ENCODE measurements around the gene ENTHD1.

The ENTHD1 gene

DNA sequence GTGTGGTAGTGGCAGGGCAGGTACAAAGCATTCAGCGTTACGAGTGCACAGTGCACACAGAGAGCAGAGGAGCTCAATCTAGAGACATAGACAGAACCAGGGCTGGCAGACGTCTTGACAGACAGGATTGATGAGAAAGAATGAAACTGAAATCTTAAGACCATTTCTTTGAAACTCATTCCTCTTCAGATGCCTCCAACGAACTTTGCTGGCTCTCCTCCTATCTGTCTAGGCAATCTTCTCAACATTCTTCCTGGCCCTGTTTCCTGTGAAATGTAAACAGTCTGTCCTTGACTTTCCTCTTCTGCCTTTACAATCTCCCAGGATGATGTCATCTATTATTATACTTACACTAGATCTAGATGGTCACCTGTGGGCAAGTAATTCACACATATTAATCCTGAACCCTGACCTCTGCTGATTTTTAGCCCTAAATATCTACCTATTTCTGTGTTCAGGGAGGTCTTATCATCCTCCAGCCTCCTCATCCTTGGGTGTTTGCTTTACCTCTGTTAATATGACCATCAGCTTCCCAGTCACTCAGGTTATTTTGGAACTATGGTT is 119.5 kb downstream of the ENTHD1 start:
- peak overlapping the region; percentile 54; the same call in 1 of the 2 replicates for H3K27ac ChIP-seq
- TF ChIP-seq ZFX (IDR thresholded peaks at IDR 0.05), result no peak
- TF ChIP-seq, protein P1, sequence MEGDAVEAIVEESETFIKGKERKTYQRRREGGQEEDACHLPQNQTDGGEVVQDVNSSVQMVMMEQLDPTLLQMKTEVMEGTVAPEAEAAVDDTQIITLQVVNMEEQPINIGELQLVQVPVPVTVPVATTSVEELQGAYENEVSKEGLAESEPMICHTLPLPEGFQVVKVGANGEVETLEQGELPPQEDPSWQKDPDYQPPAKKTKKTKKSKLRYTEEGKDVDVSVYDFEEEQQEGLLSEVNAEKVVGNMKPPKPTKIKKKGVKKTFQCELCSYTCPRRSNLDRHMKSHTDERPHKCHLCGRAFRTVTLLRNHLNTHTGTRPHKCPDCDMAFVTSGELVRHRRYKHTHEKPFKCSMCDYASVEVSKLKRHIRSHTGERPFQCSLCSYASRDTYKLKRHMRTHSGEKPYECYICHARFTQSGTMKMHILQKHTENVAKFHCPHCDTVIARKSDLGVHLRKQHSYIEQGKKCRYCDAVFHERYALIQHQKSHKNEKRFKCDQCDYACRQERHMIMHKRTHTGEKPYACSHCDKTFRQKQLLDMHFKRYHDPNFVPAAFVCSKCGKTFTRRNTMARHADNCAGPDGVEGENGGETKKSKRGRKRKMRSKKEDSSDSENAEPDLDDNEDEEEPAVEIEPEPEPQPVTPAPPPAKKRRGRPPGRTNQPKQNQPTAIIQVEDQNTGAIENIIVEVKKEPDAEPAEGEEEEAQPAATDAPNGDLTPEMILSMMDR (conservative IDR thresholded peaks at IDR 0.05), result no peak

GRCh38 chr22:39773503-39773902 is 120.1 kb downstream of the ENTHD1 start:
- TF ChIP-seq, protein P1 (conservative IDR thresholded peaks at IDR 0.05), result no peak
- no peak for TF ChIP-seq ZFX (IDR thresholded peaks at IDR 0.05)
- H3K27ac ChIP-seq, result peak overlapping the region; percentile 54; the same call in 1 of the 2 replicates

- no peak overlapping the region for H3K27ac ChIP-seq
- TF ChIP-seq ZFX (IDR thresholded peaks at IDR 0.05), result no peak
- TF ChIP-seq, protein P1 (conservative IDR thresholded peaks at IDR 0.05), result no peak
These were observed 122.1 kb downstream of the ENTHD1 start for GRCh38 chr22:39771486-39771885.

- no peak for TF ChIP-seq ZFX (IDR thresholded peaks at IDR 0.05)
- TF ChIP-seq, protein P1 (conservative IDR thresholded peaks at IDR 0.05), result no peak
- no peak overlapping the region for H3K27ac ChIP-seq
These were observed 127.9 kb downstream of the ENTHD1 start for GRCh38 chr22:39765661-39766060.

DNA sequence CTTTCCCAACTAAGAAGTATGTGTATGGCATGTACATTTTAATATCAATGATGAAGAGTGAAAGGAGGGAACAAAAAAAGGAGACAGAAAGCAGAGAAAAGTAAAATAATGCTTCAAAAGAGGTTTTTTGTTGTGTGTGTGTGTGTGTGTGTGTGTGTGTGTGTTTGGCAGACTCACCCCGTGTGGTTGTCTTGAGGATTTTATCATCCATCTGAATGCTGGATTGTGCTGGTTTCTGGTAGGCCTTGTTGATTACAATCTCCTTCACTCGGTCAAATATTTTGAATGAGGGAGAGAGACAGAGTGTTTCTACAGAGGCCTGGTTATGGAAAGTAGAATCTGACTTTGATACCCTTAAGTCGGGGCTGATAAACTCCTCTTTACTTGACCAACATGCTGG is 128.5 kb downstream of the ENTHD1 start:
- no peak for TF ChIP-seq ZFX (IDR thresholded peaks at IDR 0.05)
- TF ChIP-seq, protein P1 (conservative IDR thresholded peaks at IDR 0.05), result no peak
- H3K27ac ChIP-seq, result no peak overlapping the region

DNA sequence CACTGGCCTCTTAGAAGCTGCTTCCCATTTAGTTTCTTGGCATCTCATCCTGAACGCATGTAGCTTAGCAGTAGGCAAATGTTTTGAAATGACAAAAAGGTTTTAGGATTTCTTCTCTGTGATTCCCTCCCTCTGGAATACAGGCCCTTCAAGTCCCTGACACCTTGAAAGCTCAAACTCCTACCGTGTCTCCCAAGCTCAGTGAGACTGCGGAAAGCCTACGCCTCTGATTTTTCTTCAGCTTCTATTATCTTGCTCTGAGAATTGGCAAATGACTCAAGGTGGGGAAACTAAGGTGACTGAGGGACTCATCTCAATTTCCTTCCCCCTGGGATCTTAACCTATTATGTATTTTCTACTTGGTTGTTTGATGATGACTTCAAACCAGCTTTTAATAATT is 130.3 kb downstream of the ENTHD1 start:
- H3K27ac ChIP-seq, result no peak overlapping the region
- TF ChIP-seq, protein P1 (conservative IDR thresholded peaks at IDR 0.05), result no peak
- no peak for TF ChIP-seq ZFX (IDR thresholded peaks at IDR 0.05)

DNA sequence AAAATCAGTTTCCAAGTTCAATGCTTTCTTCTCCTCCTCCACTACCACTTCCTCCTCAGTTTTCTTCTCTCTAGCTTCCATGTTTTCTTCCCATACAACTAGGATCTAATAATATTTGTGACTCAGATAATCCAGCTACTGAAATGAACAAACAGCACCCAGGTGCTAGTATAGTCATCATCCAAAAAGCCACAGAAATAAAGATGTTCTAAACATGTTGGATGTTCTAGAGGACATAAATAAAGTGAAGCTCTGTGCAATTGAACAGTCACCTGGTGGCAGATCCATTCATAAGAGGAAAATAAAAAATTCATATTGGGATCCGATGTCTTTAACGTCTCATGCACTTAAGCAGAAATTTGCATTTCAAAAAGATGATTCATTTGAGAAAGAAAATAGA is 142.8 kb downstream of the ENTHD1 start:
- H3K27ac ChIP-seq, result no peak overlapping the region
- TF ChIP-seq ZFX (IDR thresholded peaks at IDR 0.05), result no peak
- TF ChIP-seq, protein P1 (conservative IDR thresholded peaks at IDR 0.05), result no peak

All from C4-2B (cell line).